ENCODE data around the gene NUP205. TPM values are rescaled to one million over a fixed set of nuclear protein-coding genes. Genes with fewer than 3 reads are reported as not detected.

The NUP205 gene
- total RNA-seq, 1 experiment from 2014 or later: 51.0 TPM

- H3K4me1 Mint-ChIP-seq (ENCODE audit: insufficient read depth, unreplicated experiment): peaks cover 6% of the 10 kb centered on the region
- CTCF ChIA-PET: no interaction called here
- intact Hi-C loops (cut with micrococcal nuclease): no loop called here
Observed at GRCh38 chr7:135538376-135538775, 19.3 kb upstream of the NUP205 start.

GRCh38 chr7:135539629-135540028, 18.1 kb upstream of the NUP205 start:
- CTCF ChIA-PET: interaction anchor here (1.1 kb wide), 1 partner anchor 20 kb away, joined by 3 read pairs; no protein-coding TSS in a partner anchor

More at GRCh38 chr7:135538376-135538775, 19.3 kb upstream of the NUP205 start:
- no peak for DNase-seq (ENCODE audit: unreplicated experiment)
- no peak overlapping the region for H3K4me3 Mint-ChIP-seq (ENCODE audit: unreplicated experiment)
- no peaks in the 10 kb centered on the region for H3K36me3 Mint-ChIP-seq (ENCODE audit: insufficient read depth, unreplicated experiment)
- POLR2A ChIA-PET: no interaction called here
- no peak for TF ChIP-seq CTCF (IDR thresholded peaks at IDR 0.05; ENCODE audit: unreplicated experiment)
- H3K27me3 Mint-ChIP-seq (ENCODE audit: insufficient read depth, unreplicated experiment): no peaks in the 10 kb centered on the region
- no peaks in the 10 kb centered on the region for H3K9me3 Mint-ChIP-seq (ENCODE audit: unreplicated experiment)
- H3K27ac Mint-ChIP-seq (ENCODE audit: low read depth, unreplicated experiment): no peak overlapping the region
- BruUV-seq (replicated peaks): no TSS peak

DNA sequence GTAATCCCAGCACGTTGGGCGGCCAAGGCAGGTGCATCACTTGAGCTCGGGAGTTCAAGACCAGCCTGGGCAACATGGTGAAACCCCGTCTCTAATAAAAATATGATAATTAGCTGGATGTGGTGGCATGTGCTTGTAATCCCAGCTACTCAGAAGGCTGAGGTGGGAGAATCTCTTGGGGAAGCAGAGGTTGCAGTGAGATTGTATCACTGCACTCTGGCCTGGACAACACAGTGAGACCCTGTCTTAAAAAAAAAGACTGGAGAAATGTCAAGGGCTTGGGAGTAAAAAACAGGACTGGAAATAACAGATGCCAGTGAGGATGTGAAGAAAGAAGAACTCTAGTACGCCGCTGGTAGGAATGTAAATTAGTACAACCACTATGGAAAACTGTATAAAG, 16.7 kb upstream of the NUP205 start:
- no TSS peak for BruUV-seq (replicated peaks)
- no peaks in the 10 kb centered on the region for H3K27me3 Mint-ChIP-seq (ENCODE audit: insufficient read depth, unreplicated experiment)
- H3K4me3 Mint-ChIP-seq (ENCODE audit: unreplicated experiment): no peak overlapping the region
- no peak for TF ChIP-seq CTCF (IDR thresholded peaks at IDR 0.05; ENCODE audit: unreplicated experiment)
- H3K9me3 Mint-ChIP-seq (ENCODE audit: unreplicated experiment): no peaks in the 10 kb centered on the region
- ChIA-PET CTCF (interaction anchor here (0.8 to 1.1 kb wide), 2 partner anchors 19 to 80 kb away, joined by 3 to 4 read pairs; no protein-coding TSS in a partner anchor), POLR2A (interaction anchor here (0.6 kb wide), 1 partner anchor 69 kb away, joined by 5 read pairs; no protein-coding TSS in a partner anchor)
- intact Hi-C loops (cut with micrococcal nuclease): no loop called here
- no peaks in the 10 kb centered on the region for H3K36me3 Mint-ChIP-seq (ENCODE audit: insufficient read depth, unreplicated experiment)
- H3K4me1 Mint-ChIP-seq (ENCODE audit: insufficient read depth, unreplicated experiment): peaks cover 5% of the 10 kb centered on the region
- no peak overlapping the region for H3K27ac Mint-ChIP-seq (ENCODE audit: low read depth, unreplicated experiment)
- DNase-seq (ENCODE audit: unreplicated experiment): no peak

More at GRCh38 chr7:135539629-135540028, 18.1 kb upstream of the NUP205 start:
- no TSS peak for BruUV-seq (replicated peaks)
- no peaks in the 10 kb centered on the region for H3K36me3 Mint-ChIP-seq (ENCODE audit: insufficient read depth, unreplicated experiment)
- no peaks in the 10 kb centered on the region for H3K27me3 Mint-ChIP-seq (ENCODE audit: insufficient read depth, unreplicated experiment)
- TF ChIP-seq CTCF (IDR thresholded peaks at IDR 0.05; ENCODE audit: unreplicated experiment): no peak
- DNase-seq (ENCODE audit: unreplicated experiment): no peak
- POLR2A ChIA-PET: no interaction called here
- H3K9me3 Mint-ChIP-seq (ENCODE audit: unreplicated experiment): no peaks in the 10 kb centered on the region
- no peak overlapping the region for H3K4me3 Mint-ChIP-seq (ENCODE audit: unreplicated experiment)
- H3K4me1 Mint-ChIP-seq (ENCODE audit: insufficient read depth, unreplicated experiment): peaks cover 6% of the 10 kb centered on the region
- H3K27ac Mint-ChIP-seq (ENCODE audit: low read depth, unreplicated experiment): no peak overlapping the region
- intact Hi-C loops (cut with micrococcal nuclease): no loop called here

GRCh38 chr7:135550196-135550595, 7.5 kb upstream of the NUP205 start:
- Mint-ChIP-seq H3K4me3 (ENCODE audit: unreplicated experiment) (no peak overlapping the region), H3K27me3 (ENCODE audit: insufficient read depth, unreplicated experiment) (peaks cover 14% of the 10 kb centered on the region), H3K27ac (ENCODE audit: low read depth, unreplicated experiment) (no peak overlapping the region), H3K4me1 (ENCODE audit: insufficient read depth, unreplicated experiment) (no peaks in the 10 kb centered on the region), H3K36me3 (ENCODE audit: insufficient read depth, unreplicated experiment) (peaks cover 6% of the 10 kb centered on the region), H3K9me3 (ENCODE audit: unreplicated experiment) (no peaks in the 10 kb centered on the region)
- no TSS peak for BruUV-seq (replicated peaks)
- ChIA-PET CTCF (interaction anchor here (0.6 to 1.5 kb wide), 2 partner anchors 95 to 428 kb away, joined by 3 read pairs; no protein-coding TSS in a partner anchor), POLR2A (no interaction called here)
- no peak for DNase-seq (ENCODE audit: unreplicated experiment)
- TF ChIP-seq CTCF (IDR thresholded peaks at IDR 0.05; ENCODE audit: unreplicated experiment): no peak
- intact Hi-C loops (cut with micrococcal nuclease): no loop called here
